HUDEP-2 (cell line): ENCODE measurements around the gene THADA.

Experiments
- DNase-seq, 76 experiments: peaks; one replicate each; lab custom pipeline; 2025; ENCODE audit not compliant: unreplicated experiment in 76 of 76; lab: John Stamatoyannopoulos, UW

THADA gene

GRCh38 chr2:43329637-43330036 is 266.2 kb downstream of the THADA start:
- DNase-seq, result no peak

DNA sequence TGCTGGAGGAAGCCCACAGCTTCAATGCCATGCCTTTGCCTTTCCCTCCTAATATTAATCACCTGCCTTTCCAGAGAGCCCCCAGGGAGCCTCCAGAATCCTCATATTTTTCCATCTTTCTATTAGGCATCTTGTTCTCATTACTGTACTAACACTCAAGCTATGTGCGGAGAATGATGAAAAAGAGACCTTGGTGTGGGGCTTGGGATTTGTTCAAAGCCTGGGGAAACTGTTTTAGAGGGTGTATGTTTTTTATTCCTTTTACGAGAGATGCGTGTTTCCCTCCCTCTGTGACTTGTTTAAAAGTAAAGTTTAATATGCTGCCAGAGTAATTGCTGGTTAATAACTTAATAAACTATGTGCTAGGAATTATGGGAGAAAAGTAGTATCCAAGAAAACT is 267.0 kb downstream of the THADA start:
- no peak for DNase-seq

GRCh38 chr2:43328133-43328532 is 267.7 kb downstream of the THADA start:
- no peak for DNase-seq

DNA sequence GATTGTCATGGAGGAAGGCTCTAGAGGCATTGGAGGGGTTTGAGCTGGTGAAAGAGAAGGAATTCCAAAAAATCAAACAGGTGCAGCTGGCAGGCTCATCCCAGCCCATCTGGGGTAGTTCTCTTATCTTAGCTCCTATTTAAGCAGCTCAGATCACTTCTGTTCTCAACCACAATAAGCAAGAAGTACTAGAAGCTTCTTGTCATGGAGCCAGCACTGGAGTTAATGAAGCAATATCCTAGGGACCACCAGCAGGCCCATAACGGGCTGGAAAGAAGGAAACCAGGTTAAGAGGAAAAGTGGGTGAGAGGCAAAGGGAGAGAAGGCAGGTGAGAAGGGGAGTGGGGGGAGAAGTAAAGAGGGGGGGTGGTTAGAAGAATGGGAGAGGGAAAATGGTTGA is 268.7 kb downstream of the THADA start:
- no peak for DNase-seq

GRCh38 chr2:43326101-43326825 is 269.6 kb downstream of the THADA start:
- DNase-seq, result no peak

DNA sequence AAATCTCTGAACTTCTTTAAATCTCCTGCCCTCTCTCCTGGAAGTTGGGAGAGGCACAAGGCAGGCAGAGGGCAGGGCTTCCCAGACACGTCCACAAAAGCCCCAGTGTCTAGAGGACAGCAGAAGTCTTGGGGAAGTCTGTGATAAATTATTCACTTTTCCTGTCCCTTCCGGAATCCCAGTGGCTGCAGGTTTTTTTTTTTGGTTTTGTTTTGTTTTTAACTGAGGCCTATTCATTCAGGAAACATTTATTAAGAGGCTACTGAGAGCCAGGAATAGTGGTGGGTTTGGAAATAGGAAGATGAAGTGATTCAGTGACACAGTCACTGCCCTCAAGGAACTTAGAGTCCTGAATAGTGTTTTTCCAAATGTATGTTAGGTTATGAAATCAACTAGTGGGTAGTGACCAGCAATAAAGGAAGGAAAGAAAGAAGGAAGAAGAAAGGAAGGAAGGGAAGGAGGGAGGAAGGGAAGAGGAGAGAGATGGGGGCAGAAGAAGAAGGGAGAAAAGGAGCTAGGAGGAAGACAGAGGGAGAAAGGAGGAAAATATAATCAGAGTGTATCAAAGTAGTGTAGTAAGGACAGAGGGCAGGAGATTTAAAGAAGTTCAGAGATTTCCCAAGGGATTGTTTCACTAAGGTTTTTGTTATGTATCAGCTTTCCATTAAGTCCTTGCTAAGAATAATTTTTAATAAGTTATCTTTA is 270.6 kb downstream of the THADA start:
- DNase-seq, result no peak

- no peak for DNase-seq
These were observed 271.4 kb downstream of the THADA start for GRCh38 chr2:43324259-43325106.

- no peak for DNase-seq
These were observed 272.0 kb downstream of the THADA start for GRCh38 chr2:43323857-43324256.

DNA sequence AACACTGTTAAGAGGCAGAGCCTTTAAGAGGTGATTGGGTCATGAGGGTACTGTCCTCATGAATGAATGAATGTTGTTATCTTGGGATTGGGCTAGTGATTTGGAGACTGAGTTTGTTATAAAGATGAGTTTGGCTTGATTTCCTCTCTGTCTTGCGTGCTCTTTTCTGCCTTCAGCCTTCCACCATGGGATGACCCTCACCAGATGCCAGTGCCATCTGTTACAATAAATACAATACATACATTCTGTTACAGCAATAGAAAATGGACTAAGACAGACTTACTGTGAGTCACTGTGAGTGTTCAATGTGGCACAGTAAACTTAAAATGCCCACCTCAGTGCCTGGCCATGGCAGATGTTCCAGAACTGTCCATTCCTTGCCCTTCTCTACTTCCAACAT is 274.4 kb downstream of the THADA start:
- DNase-seq, result no peak

DNA sequence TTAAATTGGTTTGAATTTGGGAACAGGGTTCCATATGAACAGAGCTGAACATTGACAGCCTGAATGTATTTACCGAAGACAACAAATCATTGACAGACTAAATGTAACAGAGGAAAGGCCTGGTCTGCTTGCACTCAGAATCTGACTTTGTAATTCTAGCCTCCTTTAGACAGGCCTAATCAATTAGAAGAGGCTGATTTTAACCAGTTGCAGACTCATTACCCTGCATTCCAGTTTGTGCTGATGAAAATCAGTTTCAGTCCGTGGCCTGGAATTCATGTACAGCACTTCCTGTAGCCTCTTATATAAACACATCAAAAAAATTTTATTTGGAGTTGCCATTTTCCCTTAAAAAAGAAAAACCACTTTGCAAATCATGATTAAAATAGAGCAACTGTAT is 276.3 kb downstream of the THADA start:
- DNase-seq, result no peak

- no peak for DNase-seq
These were observed 277.0 kb downstream of the THADA start for GRCh38 chr2:43318791-43319190.

DNA sequence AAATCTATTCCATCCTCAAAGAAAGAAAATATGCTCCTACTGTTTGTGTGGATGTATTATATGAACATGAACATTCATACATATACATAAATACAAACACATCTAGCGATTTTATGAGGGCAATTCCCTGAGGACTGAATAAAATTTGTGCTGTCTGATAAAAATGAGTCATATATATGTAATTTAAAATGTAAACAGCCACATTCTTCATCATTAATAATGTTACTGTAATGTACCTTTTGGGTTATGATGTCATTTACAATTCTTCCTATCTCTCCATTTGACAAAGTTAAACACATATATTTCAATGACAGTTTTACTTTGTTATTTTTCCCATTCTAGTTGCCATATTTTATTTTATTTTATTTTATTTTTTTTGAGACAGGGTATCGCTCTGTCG is 278.2 kb downstream of the THADA start:
- DNase-seq, result no peak

DNA sequence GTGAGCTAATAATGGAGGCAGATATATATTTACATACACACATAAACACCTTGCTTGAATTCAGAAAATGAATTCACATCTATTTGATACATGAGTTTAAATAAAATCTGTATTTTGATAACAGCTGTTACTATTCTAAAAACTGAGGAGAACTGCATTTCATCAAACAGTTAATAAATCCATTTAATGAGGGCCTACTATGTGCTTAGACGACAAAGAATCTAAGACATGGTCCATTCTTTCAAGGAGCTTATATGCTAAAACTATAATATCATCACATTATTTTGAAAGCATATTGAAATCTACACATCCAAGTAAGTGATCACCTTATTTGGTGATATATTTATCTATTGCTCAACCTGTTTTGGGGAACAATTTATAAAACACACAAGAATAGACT is 278.6 kb downstream of the THADA start:
- DNase-seq, result no peak

DNA sequence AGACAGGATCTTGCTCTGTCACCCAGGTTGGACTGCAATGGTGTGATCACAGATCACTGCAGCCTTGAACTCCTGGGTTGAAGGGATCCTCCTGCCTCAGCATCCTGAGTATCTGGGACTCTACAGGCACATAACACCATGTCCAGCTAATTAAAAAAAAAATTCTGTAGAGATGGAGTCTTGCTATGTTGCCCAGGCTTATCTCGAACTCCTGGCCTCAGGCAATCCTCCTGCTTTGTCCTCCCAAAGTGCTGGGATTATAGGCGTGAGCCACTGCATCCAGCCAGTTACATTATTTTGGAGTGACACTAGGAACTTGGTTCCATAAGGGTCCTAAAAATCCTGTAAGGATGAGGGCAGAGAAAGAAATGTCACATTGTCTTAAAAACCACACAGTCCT is 280.4 kb downstream of the THADA start:
- DNase-seq, result no peak

DNA sequence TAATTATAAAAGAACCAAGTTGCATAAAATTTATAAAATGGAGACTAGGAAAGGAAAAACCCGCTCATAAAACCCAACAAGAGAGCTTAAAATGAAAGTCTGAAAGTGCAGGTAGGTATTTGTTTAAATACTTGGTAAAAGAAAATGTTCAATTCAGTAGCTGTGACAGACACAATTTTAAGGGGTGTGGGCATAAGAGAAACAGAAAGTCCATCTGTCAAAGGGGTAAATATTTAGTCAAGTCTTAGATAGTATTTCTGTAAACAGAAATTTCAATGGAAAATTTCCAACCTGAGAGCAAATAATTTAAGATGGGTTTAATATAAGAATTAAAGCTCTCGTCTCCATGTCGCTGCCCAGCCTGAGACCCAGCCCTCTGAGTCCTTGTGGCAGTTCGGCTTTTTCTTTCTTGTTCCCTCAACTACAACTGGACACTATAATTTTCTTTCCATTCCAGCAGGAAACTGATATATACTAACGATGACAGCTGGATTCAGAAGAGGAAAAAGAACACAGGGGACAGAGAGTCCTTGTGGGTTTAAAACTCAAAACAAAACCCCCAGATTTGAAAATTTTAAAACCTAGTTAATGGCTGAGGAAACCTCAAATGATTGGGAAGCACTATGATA is 281.4 kb downstream of the THADA start:
- no peak for DNase-seq

GRCh38 chr2:43313642-43314017 is 282.2 kb downstream of the THADA start:
- no peak for DNase-seq

DNA sequence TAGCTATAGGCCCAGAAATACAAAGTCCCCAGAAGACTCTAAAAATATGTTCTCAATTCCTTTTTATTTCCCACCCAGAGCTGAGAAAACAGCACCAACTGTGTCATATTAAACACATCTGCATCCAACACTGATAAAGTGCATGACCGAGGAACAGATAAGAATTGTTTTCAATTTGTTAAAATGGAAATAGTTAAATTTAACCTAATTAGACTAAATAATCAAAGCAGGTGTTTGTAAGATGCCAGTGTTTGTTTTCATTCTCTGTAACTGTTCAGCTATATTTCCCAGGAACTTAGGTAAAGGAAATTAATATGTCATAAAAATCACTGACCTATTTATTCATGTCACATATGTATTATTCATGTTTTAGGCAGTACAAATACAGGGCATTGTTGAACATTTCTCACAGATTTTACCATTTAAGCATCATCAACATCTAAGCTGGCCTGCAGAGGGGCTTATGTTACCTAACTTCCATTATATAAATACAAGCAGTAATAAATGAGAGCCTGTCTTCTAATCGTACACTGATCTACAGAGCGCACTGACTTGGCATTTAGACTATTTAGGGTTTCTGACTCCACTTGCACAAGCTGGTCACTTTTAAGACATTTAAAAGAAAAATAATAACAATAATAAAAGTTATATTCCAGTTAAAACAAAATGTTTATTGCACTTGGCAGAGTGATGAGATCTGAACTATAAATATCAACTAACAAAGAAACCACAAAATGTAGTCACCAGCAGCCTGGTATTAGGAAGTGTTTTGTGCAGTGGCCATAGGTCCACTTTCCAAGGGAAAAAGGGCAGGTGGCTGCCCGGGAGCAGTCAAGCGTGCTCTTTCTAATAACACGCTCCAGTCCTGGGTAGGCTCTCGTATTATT is 282.8 kb downstream of the THADA start:
- no peak for DNase-seq

GRCh38 chr2:43311276-43311675 is 284.6 kb downstream of the THADA start:
- no peak for DNase-seq

- DNase-seq, result no peak
These were observed 285.9 kb downstream of the THADA start for GRCh38 chr2:43309935-43310334.

DNA sequence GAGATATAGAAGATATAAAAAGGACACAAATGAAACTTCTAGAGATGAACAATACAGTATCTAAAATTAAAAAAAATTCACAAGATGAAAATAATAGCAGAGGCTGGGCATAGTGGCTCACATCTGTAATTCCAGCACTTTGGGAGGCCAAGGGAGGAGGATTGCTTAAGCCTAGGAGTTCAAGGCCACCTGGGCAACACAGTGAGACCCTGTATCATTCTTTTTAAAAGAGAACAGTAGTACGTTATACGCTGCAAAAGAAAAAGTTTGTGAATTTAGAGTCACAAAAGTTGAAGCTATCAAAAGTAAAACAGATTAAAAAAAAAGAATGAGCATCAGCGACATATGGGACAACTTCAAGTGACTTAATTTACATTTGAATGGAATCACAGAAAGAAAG is 287.9 kb downstream of the THADA start:
- DNase-seq, result no peak
